ENCODE measurements around the gene TSHZ2.
"Not testable (repeated sequence)": the region's sequence is repeated elsewhere in the genome, so short reads cannot be mapped to it uniquely, and the experiment has no call there.

TSHZ2 gene

GRCh38 chr20:52996130-52996529, 24.0 kb downstream of the TSHZ2 start:
- no peak for DNase-seq (ENCODE audit: low spot score)

DNA sequence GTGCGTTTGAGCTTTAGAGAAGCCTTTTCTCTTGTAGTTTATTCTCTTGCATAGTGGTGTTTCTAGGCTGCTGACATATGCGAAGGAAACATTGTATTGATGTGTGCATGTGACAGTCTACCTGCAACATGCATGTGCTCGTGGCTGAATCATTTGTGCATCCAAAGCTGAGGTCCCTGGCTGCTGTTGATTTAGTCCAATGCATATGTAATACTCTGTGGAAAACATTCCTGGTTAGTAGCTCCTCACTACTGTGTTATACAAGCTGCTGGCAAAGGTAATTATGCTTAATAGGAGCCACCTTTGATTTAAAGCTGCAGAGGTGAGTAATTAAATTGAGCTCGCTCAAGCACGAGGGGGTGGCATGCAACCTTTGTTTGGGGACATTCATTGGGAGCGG, 24.5 kb downstream of the TSHZ2 start:
- no peak for DNase-seq (ENCODE audit: low spot score)

DNA sequence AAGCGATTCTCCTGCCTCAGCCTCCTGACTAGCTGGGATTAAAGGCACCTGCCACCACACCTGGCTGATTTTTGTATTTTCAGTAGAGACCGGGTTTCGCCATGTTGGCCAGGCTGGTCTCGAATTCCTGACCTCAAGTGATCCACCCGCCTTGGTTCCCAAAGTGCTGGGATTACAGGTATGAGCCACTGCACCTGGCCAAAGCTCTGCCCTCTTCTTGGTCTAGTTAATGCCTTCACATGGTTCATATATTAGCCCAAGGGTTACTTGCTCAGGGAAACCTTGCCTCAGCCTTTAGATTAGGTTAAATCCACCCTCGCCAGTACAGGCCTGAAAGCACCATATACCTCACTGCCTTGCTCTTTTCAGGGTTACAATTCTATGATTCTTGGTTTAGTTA, 26.1 kb downstream of the TSHZ2 start:
- DNase-seq (ENCODE audit: low spot score) = no peak

- no peak for DNase-seq (ENCODE audit: low spot score)
Measured at GRCh38 chr20:52999040-52999439, 26.9 kb downstream of the TSHZ2 start.

GRCh38 chr20:53001498-53002301, 29.5 kb downstream of the TSHZ2 start:
- DNase-seq (ENCODE audit: low spot score) = no peak

DNA sequence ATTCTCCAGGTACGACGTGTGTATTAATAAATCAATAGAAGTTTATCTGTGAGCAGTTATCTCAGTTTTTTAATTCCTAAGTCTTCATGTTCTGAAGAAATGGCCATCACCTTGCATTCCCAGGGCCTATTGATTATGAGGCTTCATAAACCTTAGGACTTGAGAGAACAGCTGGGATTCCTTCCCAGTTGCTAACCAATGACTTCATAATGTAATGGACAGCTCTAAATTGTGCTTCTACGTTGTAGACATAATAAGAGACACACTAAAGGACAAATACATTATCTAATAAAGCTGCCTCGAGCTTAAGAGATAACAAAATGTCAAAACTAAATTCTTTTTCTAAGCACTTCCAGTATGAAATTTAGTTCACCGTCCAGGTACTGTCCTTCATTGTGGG, 30.6 kb downstream of the TSHZ2 start:
- DNase-seq (ENCODE audit: low spot score) = no peak

GRCh38 chr20:53003420-53004154, 31.4 kb downstream of the TSHZ2 start:
- no peak for DNase-seq (ENCODE audit: low spot score)

DNA sequence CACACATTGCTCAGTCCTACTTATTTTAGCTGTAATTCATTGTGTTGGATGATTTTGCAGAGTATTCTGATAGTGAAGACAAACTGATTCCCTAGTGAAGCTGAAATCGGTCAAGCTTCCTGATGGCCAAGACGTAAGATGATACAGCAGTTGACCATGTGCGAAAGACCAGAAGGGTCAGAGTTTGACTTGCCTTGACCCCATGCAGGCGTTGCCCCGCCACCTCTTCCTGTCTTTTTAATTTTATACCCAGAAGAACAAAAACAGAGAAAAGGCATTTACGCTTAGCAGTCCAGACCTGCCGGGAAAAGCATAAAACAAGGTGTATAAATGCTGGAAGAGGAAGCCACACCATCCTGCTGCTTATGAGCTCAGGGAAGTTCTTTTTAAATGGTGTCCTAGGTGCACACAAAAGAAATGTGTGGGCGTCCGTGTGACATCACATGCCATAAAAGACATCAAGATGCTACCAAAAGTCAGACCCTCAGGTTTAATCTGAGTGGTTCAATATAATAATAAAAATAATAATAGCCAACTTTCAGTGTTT, 32.2 kb downstream of the TSHZ2 start:
- DNase-seq (ENCODE audit: low spot score) = no peak

DNA sequence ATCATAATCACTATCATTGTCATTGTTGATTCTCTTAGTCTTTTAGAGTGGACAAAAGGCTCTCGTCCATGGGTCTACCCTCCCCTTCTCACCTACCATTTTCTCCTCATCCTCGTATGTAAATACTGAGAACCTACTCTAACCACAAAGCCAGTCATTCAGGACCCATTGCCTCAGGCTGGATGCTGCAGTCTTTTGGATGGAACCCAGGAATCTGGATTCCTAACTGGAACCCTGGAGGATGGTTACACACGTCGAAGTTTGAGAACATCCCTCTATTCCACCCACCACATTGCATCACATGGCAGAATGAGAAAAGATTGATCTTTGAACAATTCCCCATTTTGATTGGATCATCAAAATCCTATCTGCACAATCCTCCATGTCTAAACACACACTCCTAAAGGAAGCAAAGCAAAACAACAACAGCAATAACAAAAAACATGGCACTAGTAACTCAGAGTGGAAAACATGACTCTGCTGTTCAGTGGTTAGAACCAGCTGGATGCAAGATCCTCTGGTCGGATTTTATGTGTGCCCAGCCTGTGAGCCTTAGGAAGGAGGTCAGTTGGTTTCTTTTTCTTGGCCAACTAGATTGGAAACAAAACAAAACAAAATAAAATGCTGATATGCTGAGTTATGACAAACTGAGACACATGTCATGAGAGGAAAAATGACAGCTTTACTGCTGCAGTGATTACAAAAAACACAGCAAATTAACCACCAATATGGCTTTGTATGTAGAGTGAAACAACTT, 38.0 kb downstream of the TSHZ2 start:
- DNase-seq (ENCODE audit: low spot score) = no peak

DNA sequence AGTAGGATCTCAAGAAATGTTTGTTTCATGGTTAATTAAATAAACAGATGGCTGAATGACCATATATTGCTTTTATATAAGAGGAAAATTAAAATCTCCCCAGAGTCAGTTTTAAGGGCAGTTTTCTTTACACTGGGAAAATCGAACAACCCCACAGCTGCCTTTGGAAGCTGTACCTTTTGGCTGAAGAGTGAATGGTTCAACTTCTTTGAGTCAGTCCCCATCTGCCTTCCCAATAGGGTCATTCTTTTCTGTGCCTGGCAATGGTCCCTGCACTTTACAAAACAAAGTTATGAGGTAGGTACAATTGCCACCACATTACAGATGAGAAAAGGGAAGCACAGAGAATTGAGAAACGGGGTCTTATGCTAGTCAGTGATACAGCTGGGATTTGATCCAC, 39.5 kb downstream of the TSHZ2 start:
- no peak for DNase-seq (ENCODE audit: low spot score)

DNA sequence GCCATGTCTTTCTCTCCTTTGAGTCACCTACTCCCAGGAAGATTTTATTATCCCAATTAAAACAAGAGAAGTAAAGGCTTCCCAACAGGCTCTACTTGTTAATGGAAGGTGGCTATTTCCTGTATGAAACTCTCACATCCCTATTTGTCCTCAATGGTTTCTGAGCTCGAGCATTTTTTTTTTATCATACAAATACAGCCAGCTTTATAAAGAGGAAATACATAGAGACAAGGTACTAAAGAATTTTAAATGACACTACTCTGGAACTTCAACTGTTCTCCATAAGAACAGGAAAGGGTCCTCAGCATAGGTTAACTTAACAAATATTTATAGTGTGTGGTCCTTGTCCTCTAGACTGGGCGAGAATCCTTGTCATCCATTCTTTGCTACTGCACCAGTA, 41.0 kb downstream of the TSHZ2 start:
- no peak for DNase-seq (ENCODE audit: low spot score)

GRCh38 chr20:53013847-53014246, 41.7 kb downstream of the TSHZ2 start:
- DNase-seq (ENCODE audit: low spot score) = no peak

- DNase-seq (ENCODE audit: low spot score) = no peak
Measured at GRCh38 chr20:53016071-53016470, 43.9 kb downstream of the TSHZ2 start.

GRCh38 chr20:53016534-53017042, 44.4 kb downstream of the TSHZ2 start:
- DNase-seq (ENCODE audit: low spot score) = no peak

GRCh38 chr20:53017206-53017605, 45.0 kb downstream of the TSHZ2 start:
- no peak for DNase-seq (ENCODE audit: low spot score)

GRCh38 chr20:53019464-53019863, 47.3 kb downstream of the TSHZ2 start:
- DNase-seq (ENCODE audit: low spot score) = no peak

DNA sequence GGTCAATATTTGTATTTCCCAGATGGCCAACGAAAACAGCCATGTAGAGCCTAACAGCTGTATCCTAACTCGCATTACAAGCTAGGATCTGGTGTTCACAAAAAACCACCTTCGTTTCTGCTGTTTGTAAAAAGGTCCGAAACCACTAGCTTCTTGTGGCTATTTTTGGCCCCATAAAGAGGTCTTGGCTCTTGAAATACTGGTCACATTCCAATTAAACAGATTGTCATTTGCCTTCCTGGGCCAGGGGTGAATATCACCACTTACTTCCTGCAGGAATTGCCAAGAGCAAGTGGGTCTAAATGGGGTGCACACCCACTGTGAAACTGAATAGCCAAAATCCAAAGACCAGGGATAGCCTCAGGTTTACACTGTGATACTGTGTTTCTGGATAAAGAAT, 48.2 kb downstream of the TSHZ2 start:
- no peak for DNase-seq (ENCODE audit: low spot score)

DNA sequence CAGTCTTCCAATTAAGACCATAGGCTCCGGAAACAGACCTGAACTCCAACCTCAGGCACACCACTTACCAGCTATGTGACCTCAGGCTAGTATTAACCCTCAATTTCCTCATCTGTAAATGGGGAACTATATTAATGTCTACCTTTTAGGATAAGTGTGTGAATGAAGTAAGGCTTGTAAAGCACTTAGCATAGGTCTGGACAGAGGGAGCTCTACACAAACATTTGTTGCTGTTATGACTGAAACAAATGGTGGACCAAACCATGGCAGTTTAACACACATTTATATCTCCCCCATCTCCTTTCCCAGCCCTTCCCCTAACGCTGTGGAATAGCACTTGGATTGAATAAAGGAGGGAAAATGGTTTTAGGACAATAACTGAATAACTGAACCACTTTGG, 48.7 kb downstream of the TSHZ2 start:
- DNase-seq (ENCODE audit: low spot score) = no peak

DNA sequence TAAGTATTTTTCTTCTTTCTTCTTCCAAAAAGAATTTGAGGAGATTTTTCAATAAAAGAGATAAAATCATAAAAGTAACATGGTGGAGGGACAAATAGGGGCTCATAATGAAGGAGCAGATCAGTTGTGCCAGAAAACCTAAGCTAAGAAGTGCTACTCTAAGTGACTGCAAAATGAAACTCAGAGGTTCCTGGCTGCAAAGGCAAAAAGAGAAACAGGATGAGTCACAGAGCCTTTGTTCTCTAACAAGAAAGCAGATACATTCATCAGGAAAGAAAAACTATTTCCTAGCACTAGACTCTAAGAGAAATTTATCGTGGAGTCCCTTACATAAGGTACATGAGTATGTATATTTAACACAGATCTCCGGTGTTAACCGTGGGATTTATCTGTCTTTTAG, 49.8 kb downstream of the TSHZ2 start:
- DNase-seq (ENCODE audit: low spot score) = no peak

- DNase-seq (ENCODE audit: low spot score) = no peak
Measured at GRCh38 chr20:53023732-53024520, 51.8 kb downstream of the TSHZ2 start.

GRCh38 chr20:53024653-53025052, 52.5 kb downstream of the TSHZ2 start:
- not testable (repeated sequence) for DNase-seq (ENCODE audit: low spot score)

- DNase-seq (ENCODE audit: low spot score) = no peak
Measured at GRCh38 chr20:53027089-53027488, 54.9 kb downstream of the TSHZ2 start.

All from HuH-7.5 (cell line).